ENCODE measurements around the gene CORO2B.

DNA sequence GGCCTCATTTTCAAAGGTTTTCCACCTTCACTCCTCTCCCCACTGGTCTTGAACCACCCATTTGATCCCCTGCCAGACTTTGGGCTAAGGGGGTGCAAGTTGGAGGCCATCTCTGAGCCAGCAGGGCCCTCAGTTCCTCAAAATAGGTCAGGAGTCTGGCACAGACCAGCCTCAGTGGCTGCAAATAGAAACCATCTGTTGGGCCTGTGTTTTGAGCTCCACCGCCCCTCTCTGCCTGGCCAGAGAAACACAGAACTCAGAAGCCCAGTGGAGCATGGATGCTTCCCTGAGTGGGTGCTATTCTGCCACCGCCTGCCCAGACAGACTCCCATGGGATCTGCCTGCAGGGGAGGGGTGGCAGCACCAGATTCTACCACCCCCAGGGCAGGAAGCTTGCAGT, 56.3 kb downstream of the CORO2B start:
- TF ChIP-seq CTCF (IDR thresholded peaks at IDR 0.05; ENCODE audit: poor library complexity, severe bottlenecking) = no peak
- no peak for TF ChIP-seq POLR2AphosphoS5 (IDR thresholded peaks at IDR 0.05)
- TF ChIP-seq, protein P1, sequence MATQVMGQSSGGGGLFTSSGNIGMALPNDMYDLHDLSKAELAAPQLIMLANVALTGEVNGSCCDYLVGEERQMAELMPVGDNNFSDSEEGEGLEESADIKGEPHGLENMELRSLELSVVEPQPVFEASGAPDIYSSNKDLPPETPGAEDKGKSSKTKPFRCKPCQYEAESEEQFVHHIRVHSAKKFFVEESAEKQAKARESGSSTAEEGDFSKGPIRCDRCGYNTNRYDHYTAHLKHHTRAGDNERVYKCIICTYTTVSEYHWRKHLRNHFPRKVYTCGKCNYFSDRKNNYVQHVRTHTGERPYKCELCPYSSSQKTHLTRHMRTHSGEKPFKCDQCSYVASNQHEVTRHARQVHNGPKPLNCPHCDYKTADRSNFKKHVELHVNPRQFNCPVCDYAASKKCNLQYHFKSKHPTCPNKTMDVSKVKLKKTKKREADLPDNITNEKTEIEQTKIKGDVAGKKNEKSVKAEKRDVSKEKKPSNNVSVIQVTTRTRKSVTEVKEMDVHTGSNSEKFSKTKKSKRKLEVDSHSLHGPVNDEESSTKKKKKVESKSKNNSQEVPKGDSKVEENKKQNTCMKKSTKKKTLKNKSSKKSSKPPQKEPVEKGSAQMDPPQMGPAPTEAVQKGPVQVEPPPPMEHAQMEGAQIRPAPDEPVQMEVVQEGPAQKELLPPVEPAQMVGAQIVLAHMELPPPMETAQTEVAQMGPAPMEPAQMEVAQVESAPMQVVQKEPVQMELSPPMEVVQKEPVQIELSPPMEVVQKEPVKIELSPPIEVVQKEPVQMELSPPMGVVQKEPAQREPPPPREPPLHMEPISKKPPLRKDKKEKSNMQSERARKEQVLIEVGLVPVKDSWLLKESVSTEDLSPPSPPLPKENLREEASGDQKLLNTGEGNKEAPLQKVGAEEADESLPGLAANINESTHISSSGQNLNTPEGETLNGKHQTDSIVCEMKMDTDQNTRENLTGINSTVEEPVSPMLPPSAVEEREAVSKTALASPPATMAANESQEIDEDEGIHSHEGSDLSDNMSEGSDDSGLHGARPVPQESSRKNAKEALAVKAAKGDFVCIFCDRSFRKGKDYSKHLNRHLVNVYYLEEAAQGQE (IDR thresholded peaks at IDR 0.05; ENCODE audit: borderline replicate concordance) = no peak
- no peak for TF ChIP-seq EZH2 (IDR thresholded peaks at IDR 0.05; ENCODE audit: borderline replicate concordance, insufficient read depth, low read length, poor library complexity, severe bottlenecking)
- TF ChIP-seq EP300 (conservative IDR thresholded peaks at IDR 0.05; ENCODE audit: poor library complexity, severe bottlenecking) = no peak
- no peak for TF ChIP-seq TAF1 (IDR thresholded peaks at IDR 0.05; ENCODE audit: low read depth)

Data from neural cell (in vitro differentiated cells).